ENCODE data around the gene ADGRA1.

The ADGRA1 gene

GRCh38 chr10:133070405-133070804 lies 17.3 kb upstream of the ADGRA1 start:
- in situ Hi-C loops (cut with HindIII; ENCODE audit: low pct_ligation_motif_present, low pct_unique_long_range_greater_than_20kb, low sequenced_read_pairs): no loop called here

DNA sequence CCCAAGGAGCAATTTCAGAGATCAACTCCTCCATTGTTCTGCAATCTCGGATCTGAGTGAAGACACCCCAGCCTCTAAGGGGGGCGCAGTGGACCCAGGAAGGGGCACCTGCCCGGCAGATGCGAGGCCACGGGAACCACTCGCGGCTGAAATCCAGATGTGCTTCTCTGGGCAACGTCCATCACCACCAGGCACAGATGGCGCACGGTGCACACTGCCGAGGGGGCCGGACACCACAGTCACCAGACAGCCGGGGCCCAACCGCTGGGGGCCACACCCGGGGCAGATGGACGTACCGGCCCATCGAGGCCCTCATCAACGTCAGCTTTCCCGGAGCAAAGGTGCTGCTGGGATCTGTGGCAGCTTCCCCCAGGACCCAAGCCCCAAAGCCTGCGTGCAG lies 16.9 kb upstream of the ADGRA1 start:
- no peak for DNase-seq
- in situ Hi-C loops (cut with HindIII; ENCODE audit: low pct_ligation_motif_present, low pct_unique_long_range_greater_than_20kb, low sequenced_read_pairs): no loop called here

More at GRCh38 chr10:133070405-133070804, 17.3 kb upstream of the ADGRA1 start:
- DNase-seq: no peak

DNA sequence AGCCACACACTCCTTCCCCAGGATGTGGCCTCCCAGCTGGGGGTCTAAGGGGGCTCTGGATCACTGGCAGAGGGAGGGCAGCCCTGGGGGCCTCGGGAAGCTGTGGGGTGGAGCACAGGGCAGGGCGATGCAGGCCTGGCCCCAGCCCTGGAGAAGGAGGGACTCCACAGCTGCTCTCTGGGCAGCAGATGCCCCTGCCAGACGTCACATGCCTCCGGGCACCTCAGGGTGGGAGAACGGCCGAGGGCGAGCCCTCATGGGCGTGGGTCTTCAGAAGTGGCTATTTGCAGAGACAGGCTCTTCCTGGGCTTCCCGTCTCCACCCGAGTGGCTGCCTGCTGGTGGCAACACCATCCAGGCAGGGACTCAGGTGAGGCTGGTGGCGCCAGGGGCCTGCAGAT lies 16.0 kb upstream of the ADGRA1 start:
- in situ Hi-C loops (cut with HindIII; ENCODE audit: low pct_ligation_motif_present, low pct_unique_long_range_greater_than_20kb, low sequenced_read_pairs): no loop called here
- DNase-seq: no peak

GRCh38 chr10:133072196-133072595 lies 15.5 kb upstream of the ADGRA1 start:
- DNase-seq: no peak
- in situ Hi-C loops (cut with HindIII; ENCODE audit: low pct_ligation_motif_present, low pct_unique_long_range_greater_than_20kb, low sequenced_read_pairs): no loop called here

GRCh38 chr10:133072720-133073390 lies 14.9 kb upstream of the ADGRA1 start:
- in situ Hi-C loops (cut with HindIII; ENCODE audit: low pct_ligation_motif_present, low pct_unique_long_range_greater_than_20kb, low sequenced_read_pairs): no loop called here
- DNase-seq: no peak

GRCh38 chr10:133075346-133076137 lies 12.2 kb upstream of the ADGRA1 start:
- in situ Hi-C loops (cut with HindIII; ENCODE audit: low pct_ligation_motif_present, low pct_unique_long_range_greater_than_20kb, low sequenced_read_pairs): no loop called here
- no peak for DNase-seq

GRCh38 chr10:133076274-133077038 lies 11.3 kb upstream of the ADGRA1 start:
- DNase-seq: no peak
- in situ Hi-C loops (cut with HindIII; ENCODE audit: low pct_ligation_motif_present, low pct_unique_long_range_greater_than_20kb, low sequenced_read_pairs): no loop called here

DNA sequence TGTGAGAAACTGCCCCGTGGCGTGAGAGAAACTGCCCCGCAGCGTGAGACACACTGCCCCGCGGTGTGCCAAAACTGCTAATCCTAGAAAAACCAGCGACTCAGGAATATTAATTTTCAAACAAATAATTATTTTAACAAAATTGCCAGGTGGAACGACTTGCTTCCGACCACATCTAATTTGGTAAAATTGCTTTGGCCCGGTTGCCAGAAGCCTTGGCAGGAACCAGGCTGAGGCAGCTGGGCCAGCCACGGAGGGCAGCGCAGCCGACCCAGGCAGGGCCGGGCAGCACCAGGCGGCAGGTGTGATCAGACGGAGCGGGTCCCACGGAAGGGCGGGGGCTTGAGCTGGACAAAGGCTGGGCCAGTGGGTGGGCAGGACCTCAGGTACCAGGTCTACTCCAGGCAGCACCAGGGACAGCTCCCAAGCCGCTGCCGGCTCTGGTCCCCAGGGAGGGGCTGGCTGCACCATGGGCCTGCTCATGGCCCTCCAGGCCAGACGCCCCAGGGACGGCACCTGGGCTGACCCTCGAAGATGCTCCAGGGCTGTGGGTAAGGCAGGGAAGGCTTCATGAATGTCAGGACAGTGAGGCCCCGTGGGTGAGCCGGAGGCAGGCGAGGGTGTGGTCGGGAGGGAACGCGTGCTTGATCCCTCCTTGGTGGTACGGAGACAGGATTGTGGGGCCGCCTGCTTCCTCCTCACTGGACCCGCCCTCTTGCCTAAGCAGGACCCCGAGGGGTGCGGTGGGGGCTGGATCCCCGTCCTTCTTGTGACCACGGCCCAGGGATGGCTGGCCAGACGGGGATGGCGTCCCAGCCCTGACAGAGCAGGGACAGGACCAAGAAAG lies 7.7 kb upstream of the ADGRA1 start:
- in situ Hi-C loops (cut with HindIII; ENCODE audit: low pct_ligation_motif_present, low pct_unique_long_range_greater_than_20kb, low sequenced_read_pairs): no loop called here
- peak; percentile 16 for DNase-seq

DNA sequence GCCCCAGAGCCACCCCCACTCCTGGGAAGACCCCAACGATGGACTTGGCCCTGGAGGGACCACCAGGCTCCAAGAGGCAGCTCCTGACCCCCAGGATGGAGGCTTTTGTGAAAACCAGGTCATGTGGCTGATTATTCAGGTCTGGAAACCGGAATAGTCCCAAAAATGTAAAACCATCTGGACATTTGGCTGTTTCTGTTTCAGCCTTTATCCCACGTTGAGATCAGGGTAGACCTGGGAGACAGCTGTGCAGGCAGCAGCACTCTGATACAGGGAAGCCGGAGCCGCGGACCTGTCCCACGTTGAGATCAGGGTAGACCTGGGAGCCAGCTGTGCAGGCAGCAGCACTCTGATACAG lies 7.1 kb upstream of the ADGRA1 start:
- DNase-seq: no peak
- in situ Hi-C loops (cut with HindIII; ENCODE audit: low pct_ligation_motif_present, low pct_unique_long_range_greater_than_20kb, low sequenced_read_pairs): no loop called here

GRCh38 chr10:133081636-133082035 lies 6.1 kb upstream of the ADGRA1 start:
- no peak for DNase-seq
- in situ Hi-C loops (cut with HindIII; ENCODE audit: low pct_ligation_motif_present, low pct_unique_long_range_greater_than_20kb, low sequenced_read_pairs): no loop called here

- DNase-seq: no peak
- in situ Hi-C loops (cut with HindIII; ENCODE audit: low pct_ligation_motif_present, low pct_unique_long_range_greater_than_20kb, low sequenced_read_pairs): no loop called here
These were observed 4.9 kb upstream of the ADGRA1 start for GRCh38 chr10:133082685-133083421.

GRCh38 chr10:133083422-133084100 lies 4.2 kb upstream of the ADGRA1 start:
- in situ Hi-C loops (cut with HindIII; ENCODE audit: low pct_ligation_motif_present, low pct_unique_long_range_greater_than_20kb, low sequenced_read_pairs): no loop called here
- no peak for DNase-seq

DNA sequence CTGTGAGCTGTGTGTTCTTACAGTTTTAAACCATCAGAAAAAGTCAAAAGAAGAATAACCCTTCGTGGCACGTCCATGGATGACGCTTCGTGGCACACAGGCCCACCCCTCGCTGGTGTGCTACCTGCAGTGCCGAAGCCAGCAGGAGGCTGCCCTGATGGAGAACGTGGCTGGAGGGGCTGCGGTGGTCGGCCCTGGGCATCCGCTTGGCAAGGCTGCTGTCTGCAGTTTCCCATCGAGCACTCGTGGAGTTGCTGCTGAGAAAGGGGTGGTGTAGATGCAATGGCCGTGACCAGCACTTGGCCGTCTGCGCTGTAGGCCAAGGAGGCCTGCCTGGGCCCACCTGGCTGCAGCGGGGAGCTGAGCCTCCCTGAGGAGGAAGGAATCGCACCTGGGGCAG lies 3.2 kb upstream of the ADGRA1 start:
- in situ Hi-C loops (cut with HindIII; ENCODE audit: low pct_ligation_motif_present, low pct_unique_long_range_greater_than_20kb, low sequenced_read_pairs): no loop called here
- no peak for DNase-seq

GRCh38 chr10:133085251-133086125 lies 2.2 kb upstream of the ADGRA1 start:
- DNase-seq: no peak
- in situ Hi-C loops (cut with HindIII; ENCODE audit: low pct_ligation_motif_present, low pct_unique_long_range_greater_than_20kb, low sequenced_read_pairs): no loop called here

DNA sequence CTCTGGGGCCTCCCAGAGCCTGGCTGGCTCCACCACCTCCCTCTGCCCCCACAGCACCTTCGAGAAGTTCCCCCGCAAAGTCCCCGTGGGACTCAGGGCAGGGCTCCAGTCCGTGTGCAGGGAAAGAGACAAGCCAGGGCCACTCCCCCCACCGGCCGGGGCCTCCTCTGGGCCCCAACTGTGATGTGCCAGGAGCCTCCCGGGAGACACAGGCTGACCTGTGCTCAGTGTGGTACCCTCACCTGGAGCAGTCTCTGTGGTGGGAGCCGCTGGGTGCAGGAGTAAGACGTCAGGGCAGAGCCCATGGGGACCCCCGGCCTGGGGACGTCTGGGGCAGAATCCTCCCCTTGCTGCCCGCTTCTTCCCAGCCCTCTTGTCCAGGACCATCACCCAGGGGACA lies 1.5 kb upstream of the ADGRA1 start:
- DNase-seq: no peak
- in situ Hi-C loops (cut with HindIII; ENCODE audit: low pct_ligation_motif_present, low pct_unique_long_range_greater_than_20kb, low sequenced_read_pairs): no loop called here

- in situ Hi-C loops (cut with HindIII; ENCODE audit: low pct_ligation_motif_present, low pct_unique_long_range_greater_than_20kb, low sequenced_read_pairs): no loop called here
- DNase-seq: no peak
These were observed 562 bp upstream of the ADGRA1 start for GRCh38 chr10:133087045-133087678.
